A673 (cell line): Measurements from ENCODE around the gene BLOC1S5. TPM values are rescaled to one million over a fixed set of nuclear protein-coding genes. Genes with fewer than 3 reads are reported as not detected.

ENCODE experiments used
- BruUV-seq: library from RNA; stranded (reverse); fragments of 400-500 nt; replicated peaks from 2 replicates; lab custom pipeline; 2021; lab: Mats Ljungman, UMichigan
- CTCF ChIA-PET: fragments of 300-600 bp; sonication (Branson Sonifier 250); formaldehyde crosslinking; loops from one replicate; lab custom pipeline; 2022; ENCODE audit warnings: antibody characterized with exemption; lab: Charles Lee
- POLR2A ChIA-PET: fragments of 300-600 bp; sonication (Branson Sonifier 250); formaldehyde crosslinking; loops from one replicate; lab custom pipeline; 2022; ENCODE audit warnings: antibody characterized with exemption; ENCODE audit not compliant: low non-redundant PET; lab: Charles Lee
- DNase-seq: peaks from one replicate; pipeline ENCODE4 v3.0.0-alpha.2; 2015; ENCODE audit warnings: low spot score
- H3K27ac ChIP-seq: fragments of 200-600 bp; sonication (generic); 2 replicates; pipeline ENCODE4 v1.5.1; 2016; ENCODE audit warnings: mixed run types, low read depth, mild to moderate bottlenecking, mixed read lengths, antibody characterized with exemption, low read length; ENCODE audit not compliant: poor library complexity, severe bottlenecking
- H3K27me3 ChIP-seq: fragments of 200-600 bp; sonication (generic); replicated peaks from 2 replicates; pipeline ENCODE4 v1.6.1; 2017; ENCODE audit warnings: mixed run types, low read depth, mild to moderate bottlenecking, mixed read lengths, antibody characterized with exemption, low read length; ENCODE audit not compliant: insufficient read depth, poor library complexity
- H3K36me3 ChIP-seq: fragments of 200-600 bp; sonication (generic); 2 replicates; pipeline ENCODE4 v1.6.1; 2016; ENCODE audit warnings: mixed run types, mild to moderate bottlenecking, mixed read lengths, antibody characterized with exemption, low read length; ENCODE audit not compliant: insufficient read depth, poor library complexity, severe bottlenecking
- H3K4me1 ChIP-seq: fragments of 200-600 bp; sonication (generic); 2 replicates; pipeline ENCODE4 v1.6.1; 2017; ENCODE audit warnings: mixed run types, mild to moderate bottlenecking, mixed read lengths, antibody characterized with exemption, low read length; ENCODE audit not compliant: insufficient read depth, poor library complexity, severe bottlenecking
- H3K4me3 ChIP-seq: fragments of 200-600 bp; sonication (generic); 2 replicates; pipeline ENCODE4 v1.5.1; 2016; ENCODE audit warnings: low read depth, mixed run types, mild to moderate bottlenecking, mixed read lengths, low read length; ENCODE audit not compliant: poor library complexity, severe bottlenecking
- H3K9me3 ChIP-seq: fragments of 200-600 bp; sonication (generic); 2 replicates; pipeline ENCODE4 v1.6.1; 2016; ENCODE audit warnings: mixed run types, low read depth, mild to moderate bottlenecking, mixed read lengths, antibody characterized with exemption, low read length; ENCODE audit not compliant: poor library complexity, severe bottlenecking
- CTCF ChIP-seq: fragments of 300-800, 200-600 bp; sonication (generic); conservative IDR thresholded peaks from 2 replicates; pipeline ENCODE4 v1.5.1; 2017; ENCODE audit warnings: low read depth, mild to moderate bottlenecking, antibody characterized with exemption, low read length, moderate library complexity, mixed read lengths
- EZH2 ChIP-seq: fragments of 200-600 bp; sonication (generic); IDR thresholded peaks from 2 replicates; pipeline ENCODE4 v1.6.1; 2017; ENCODE audit warnings: borderline replicate concordance, low read depth, mild to moderate bottlenecking, mixed read lengths, antibody characterized with exemption, low read length; ENCODE audit not compliant: poor library complexity, severe bottlenecking
- intact Hi-C: fragments of 100-400 bp; cut with micrococcal nuclease; formaldehyde crosslinking; loops from one replicate; pipeline ENCODE4 v1.10.0; 2022; ENCODE audit not compliant: unreplicated experiment
- total RNA-seq: library from RNA; stranded (reverse); gene quantifications from 2 replicates; pipeline ENCODE4 v1.2.3, GENCODE V29; 2021

BLOC1S5 gene
- total RNA-seq, 1 experiment from 2014 or later, result 21.8 TPM

DNA sequence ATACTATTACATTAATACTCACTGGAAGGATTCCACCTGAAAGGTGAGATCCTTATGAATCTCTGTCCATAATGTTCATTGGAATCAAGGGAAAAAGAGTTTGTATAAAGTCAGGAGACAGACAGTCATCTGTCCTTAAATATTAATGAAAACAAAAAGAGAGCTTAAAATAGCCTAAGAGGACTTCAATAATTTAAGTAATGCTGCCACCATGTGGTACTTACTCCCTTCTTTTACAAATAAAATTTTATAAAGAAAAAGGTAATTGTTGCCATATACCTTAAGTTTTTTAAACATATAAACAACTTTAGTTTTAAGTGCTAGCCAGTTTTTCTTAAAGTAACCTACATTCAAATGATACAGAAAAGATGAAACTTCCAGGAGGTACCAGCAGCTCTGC is 5.1 kb downstream of the BLOC1S5 start:
- BruUV-seq, result no TSS peak
- POLR2A ChIA-PET, result interaction anchor here (0.7 kb wide), 1 partner anchor 160 kb away, joined by 3 read pairs; no protein-coding TSS in a partner anchor
- no peak overlapping the region for H3K27ac ChIP-seq
- peak; percentile 61 for TF ChIP-seq CTCF
- no peak for TF ChIP-seq EZH2
- CTCF ChIA-PET, result interaction anchor here (1.0 to 1.4 kb wide), 2 partner anchors 55 to 337 kb away, joined by 3 to 15 read pairs; no protein-coding TSS in a partner anchor
- peaks cover 36% of the 10 kb centered on the region for H3K36me3 ChIP-seq
- H3K27me3 ChIP-seq, result no peaks in the 10 kb centered on the region
- DNase-seq, result peak; percentile 53
- peaks cover 11% of the 10 kb centered on the region for H3K4me1 ChIP-seq
- no peak overlapping the region for H3K4me3 ChIP-seq
- intact Hi-C loops, result no loop called here
- H3K9me3 ChIP-seq, result no peaks in the 10 kb centered on the region

DNA sequence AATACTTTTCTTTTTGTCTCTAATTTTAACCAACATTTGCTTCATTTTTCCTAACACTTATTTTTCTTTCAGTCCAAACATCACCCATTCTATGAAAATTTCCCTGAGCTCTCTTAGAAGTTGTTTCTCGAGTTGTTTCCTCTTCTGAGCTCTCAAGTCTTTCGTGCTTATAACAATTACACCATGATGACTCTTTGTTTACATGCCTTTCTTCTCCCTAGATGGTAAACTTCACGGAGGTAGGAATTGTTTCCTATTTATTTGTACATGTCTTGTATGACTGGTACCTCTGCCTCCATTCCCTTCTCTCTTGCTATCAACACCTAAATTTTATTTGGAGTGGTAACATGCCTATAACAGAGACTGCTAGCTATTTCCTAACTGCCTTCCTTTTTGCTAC is 6.4 kb downstream of the BLOC1S5 start:
- DNase-seq, result no peak
- H3K27ac ChIP-seq, result no peak overlapping the region
- peaks cover 5% of the 10 kb centered on the region for H3K4me1 ChIP-seq
- no TSS peak for BruUV-seq
- H3K4me3 ChIP-seq, result no peak overlapping the region
- no peaks in the 10 kb centered on the region for H3K27me3 ChIP-seq
- peaks cover 36% of the 10 kb centered on the region for H3K36me3 ChIP-seq
- H3K9me3 ChIP-seq, result no peaks in the 10 kb centered on the region
- TF ChIP-seq EZH2 (no peak), CTCF (no peak)
- ChIA-PET POLR2A (no interaction called here), CTCF (interaction anchor here (0.6 kb wide), 1 partner anchor 1457 kb away, joined by 3 read pairs; no protein-coding TSS in a partner anchor)
- intact Hi-C loops, result loop anchor here (2.0 kb wide), 1 partner anchor 335 kb away; no protein-coding TSS in a partner anchor

GRCh38 chr6:8057263-8057662 is 6.9 kb downstream of the BLOC1S5 start:
- ChIA-PET CTCF (no interaction called here), POLR2A (interaction anchor here (0.7 kb wide), 1 partner anchor 659 kb away, joined by 3 read pairs; no protein-coding TSS in a partner anchor)
- intact Hi-C loops, result loop anchor here (2.0 kb wide), 1 partner anchor 334 kb away; no protein-coding TSS in a partner anchor
- no peaks in the 10 kb centered on the region for H3K9me3 ChIP-seq
- H3K27me3 ChIP-seq, result no peaks in the 10 kb centered on the region
- no peak overlapping the region for H3K27ac ChIP-seq
- peaks cover 36% of the 10 kb centered on the region for H3K36me3 ChIP-seq
- BruUV-seq, result no TSS peak
- H3K4me3 ChIP-seq, result no peak overlapping the region
- DNase-seq, result no peak
- no peaks in the 10 kb centered on the region for H3K4me1 ChIP-seq
- no peak for TF ChIP-seq CTCF
- TF ChIP-seq EZH2, result no peak
